Sigmoid colon (tissue), 7 donors: ENCODE data around the gene NHP2. TPM values are rescaled to one million over a fixed set of nuclear protein-coding genes. Genes with fewer than 3 reads are reported as not detected.

Experiments
- DNase-seq: peaks from one replicate; pipeline ENCODE4 v3.0.0-alpha.2; 2019
- H3K27ac ChIP-seq, 4 donors: fragments of 200-600 bp; sonication (generic); one replicate each; pipeline ENCODE4 v1.5.1; 2016 to 2019; ENCODE audit warnings: mild to moderate bottlenecking in 1 of 4
- H3K27me3 ChIP-seq, 3 donors: fragments of 200-600 bp; sonication (generic); one replicate each; pipeline ENCODE4 v1.5.1; 2019; ENCODE audit warnings: mild to moderate bottlenecking in 1 of 3
- H3K36me3 ChIP-seq, 4 donors: fragments of 200-600 bp; sonication (generic); one replicate each; pipeline ENCODE4 v1.5.1; 2016 to 2019
- H3K4me1 ChIP-seq, 4 donors: fragments of 200-600 bp; sonication (generic); one replicate each; pipeline ENCODE4 v1.5.1; 2017 to 2019
- H3K4me3 ChIP-seq, 4 donors: fragments of 200-600 bp; sonication (generic); one replicate each; pipeline ENCODE4 v1.5.1; 2017 to 2019; ENCODE audit warnings: mild to moderate bottlenecking in 2 of 4, moderate library complexity in 1 of 4
- H3K9me3 ChIP-seq, 4 donors: fragments of 200-600 bp in 3 of 4; sonication (generic) in 3 of 4; one replicate each; pipeline versions ENCODE4 v1.5.1 to v1.6.1; 2013 to 2019
- EP300 ChIP-seq, 4 donors: sonication (generic); formaldehyde crosslinking; IDR thresholded peaks; one replicate each; pipeline ENCODE4 v1.6.1; 2017; ENCODE audit warnings: antibody characterized with exemption in 4 of 4
- POLR2A ChIP-seq, 2 donors: fragments of 450-650 bp; IDR thresholded peaks; one replicate each; pipeline ENCODE4 v1.6.1; 2016; ENCODE audit warnings: antibody characterized with exemption in 2 of 2, mild to moderate bottlenecking in 2 of 2, moderate library complexity in 2 of 2
- POLR2AphosphoS5 ChIP-seq, 4 donors: sonication (generic); formaldehyde crosslinking; IDR thresholded peaks; one replicate each; pipeline ENCODE4 v1.6.1; 2017; ENCODE audit warnings: antibody characterized with exemption in 4 of 4
- WGBS, 2 donors: extraction: QIAGEN DNeasy Blood & Tissue Kit; methylation state at CpG; one replicate each; pipeline ENCODE4 v1.1.7; 2013; 5-methylcytosine and 5-hydroxymethylcytosine counted together
- intact Hi-C: fragments of 100-400 bp; cut with DNase I; formaldehyde crosslinking; loops from one replicate; pipeline ENCODE4 v1.15.1; 2023
- polyA plus RNA-seq, 3 donors: library from polyadenylated mRNA; stranded (reverse); fragments of 200-250 nt; gene quantifications; one replicate each; pipeline ENCODE4 v1.2.3, GENCODE V29; 2013
- total RNA-seq, 4 donors: library from RNA; depleted of rRNA; stranded (reverse); fragments of >200 nt; gene quantifications; one replicate each; pipeline ENCODE4 v1.1.0, GENCODE V29; 2016
- TF ChIP-seq, protein P1 (sequence below), 4 experiments: fragments of 450-650 bp in 3 of 4; fragments of 200-600 bp in 1 of 4; IDR thresholded peaks; one replicate each; pipeline ENCODE4 v1.5.1; 2016 to 2019; ENCODE audit warnings: antibody characterized with exemption in 4 of 4, mild to moderate bottlenecking in 3 of 4, moderate library complexity in 2 of 4
- donor health status: healthy with polysubstance abuse.
- donor health status: Bipolar disorder and iron deficiency.
- donor health status: healthy.

The NHP2 gene
- total and polyA plus RNA-seq, 7 donors = 77.8 to 231 (median 165) TPM

DNA sequence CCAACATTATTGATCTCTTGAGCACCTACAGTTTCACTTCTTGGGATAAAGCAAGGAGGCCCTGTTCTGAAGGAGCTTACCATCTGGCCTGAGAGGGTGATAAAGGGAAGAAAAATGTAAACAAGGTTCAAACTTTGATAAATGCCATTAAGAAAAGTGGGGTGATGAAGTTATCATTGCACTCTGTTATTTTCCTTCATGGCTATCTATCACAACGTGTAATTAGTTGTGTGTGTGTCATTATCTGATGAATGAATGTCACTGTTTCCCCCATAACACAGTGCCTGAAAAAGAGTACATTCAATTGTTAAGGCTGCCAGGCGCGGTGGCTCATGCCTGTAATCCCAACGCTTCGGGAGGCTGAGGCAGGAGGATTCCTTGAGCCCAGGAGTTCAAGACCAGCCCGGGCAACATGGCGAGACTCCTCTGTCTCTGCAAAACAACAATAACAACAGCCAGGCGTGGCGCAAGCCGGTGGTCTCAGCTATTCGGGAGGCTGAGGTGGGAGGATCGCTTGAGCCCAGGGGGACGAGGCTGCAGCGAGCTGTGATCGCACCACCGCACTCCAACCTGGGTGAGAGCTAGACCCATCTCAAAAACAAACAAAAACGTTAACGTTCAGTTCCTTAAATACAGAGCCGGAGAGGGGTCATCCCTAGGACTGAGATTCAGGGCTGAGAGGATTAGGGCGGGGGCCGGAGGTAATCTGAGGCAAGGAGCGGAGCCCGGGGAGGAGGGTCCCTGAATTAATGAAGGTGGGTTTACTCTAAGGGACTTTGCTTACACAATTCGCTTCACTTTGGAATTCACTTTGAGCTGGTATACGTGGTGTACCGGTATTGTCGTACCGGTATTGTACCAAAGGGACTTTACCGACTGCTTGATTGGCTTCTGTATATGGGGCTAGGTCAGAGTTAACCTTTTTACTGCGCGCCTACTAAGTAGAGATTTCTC is 917 bp downstream of the NHP2 start:
- no peaks in the 10 kb centered on the region for H3K9me3 ChIP-seq
- H3K36me3 ChIP-seq = peaks cover 14 to 39% (median 21%) of the 10 kb centered on the region in 4 donors
- intact Hi-C loops = loop anchor here (2.0 to 5.0 kb wide), 2 partner anchors 22 to 55 kb away; partner anchors contain the start of gene RMND5B
- no peak for DNase-seq
- H3K27me3 ChIP-seq = no peaks in the 10 kb centered on the region
- peak overlapping the region; percentile 70 to 82 (median 80) for H3K27ac ChIP-seq
- peak overlapping the region; percentile 56 to 88 (median 72) for H3K4me3 ChIP-seq
- TF ChIP-seq POLR2AphosphoS5 (IDR thresholded peaks at IDR 0.05) (no peak), EP300 (IDR thresholded peaks at IDR 0.05) (no peak), POLR2A (IDR thresholded peaks at IDR 0.05) (no peak)
- TF ChIP-seq, protein P1, sequence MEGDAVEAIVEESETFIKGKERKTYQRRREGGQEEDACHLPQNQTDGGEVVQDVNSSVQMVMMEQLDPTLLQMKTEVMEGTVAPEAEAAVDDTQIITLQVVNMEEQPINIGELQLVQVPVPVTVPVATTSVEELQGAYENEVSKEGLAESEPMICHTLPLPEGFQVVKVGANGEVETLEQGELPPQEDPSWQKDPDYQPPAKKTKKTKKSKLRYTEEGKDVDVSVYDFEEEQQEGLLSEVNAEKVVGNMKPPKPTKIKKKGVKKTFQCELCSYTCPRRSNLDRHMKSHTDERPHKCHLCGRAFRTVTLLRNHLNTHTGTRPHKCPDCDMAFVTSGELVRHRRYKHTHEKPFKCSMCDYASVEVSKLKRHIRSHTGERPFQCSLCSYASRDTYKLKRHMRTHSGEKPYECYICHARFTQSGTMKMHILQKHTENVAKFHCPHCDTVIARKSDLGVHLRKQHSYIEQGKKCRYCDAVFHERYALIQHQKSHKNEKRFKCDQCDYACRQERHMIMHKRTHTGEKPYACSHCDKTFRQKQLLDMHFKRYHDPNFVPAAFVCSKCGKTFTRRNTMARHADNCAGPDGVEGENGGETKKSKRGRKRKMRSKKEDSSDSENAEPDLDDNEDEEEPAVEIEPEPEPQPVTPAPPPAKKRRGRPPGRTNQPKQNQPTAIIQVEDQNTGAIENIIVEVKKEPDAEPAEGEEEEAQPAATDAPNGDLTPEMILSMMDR (IDR thresholded peaks at IDR 0.05) = no peak
- H3K4me1 ChIP-seq = peaks cover 0 to 28% (median 18%) of the 10 kb centered on the region in 4 donors
- 39 to 52% methylated on average over 31 of the region's 31 CpGs for WGBS, 2 donors

DNA sequence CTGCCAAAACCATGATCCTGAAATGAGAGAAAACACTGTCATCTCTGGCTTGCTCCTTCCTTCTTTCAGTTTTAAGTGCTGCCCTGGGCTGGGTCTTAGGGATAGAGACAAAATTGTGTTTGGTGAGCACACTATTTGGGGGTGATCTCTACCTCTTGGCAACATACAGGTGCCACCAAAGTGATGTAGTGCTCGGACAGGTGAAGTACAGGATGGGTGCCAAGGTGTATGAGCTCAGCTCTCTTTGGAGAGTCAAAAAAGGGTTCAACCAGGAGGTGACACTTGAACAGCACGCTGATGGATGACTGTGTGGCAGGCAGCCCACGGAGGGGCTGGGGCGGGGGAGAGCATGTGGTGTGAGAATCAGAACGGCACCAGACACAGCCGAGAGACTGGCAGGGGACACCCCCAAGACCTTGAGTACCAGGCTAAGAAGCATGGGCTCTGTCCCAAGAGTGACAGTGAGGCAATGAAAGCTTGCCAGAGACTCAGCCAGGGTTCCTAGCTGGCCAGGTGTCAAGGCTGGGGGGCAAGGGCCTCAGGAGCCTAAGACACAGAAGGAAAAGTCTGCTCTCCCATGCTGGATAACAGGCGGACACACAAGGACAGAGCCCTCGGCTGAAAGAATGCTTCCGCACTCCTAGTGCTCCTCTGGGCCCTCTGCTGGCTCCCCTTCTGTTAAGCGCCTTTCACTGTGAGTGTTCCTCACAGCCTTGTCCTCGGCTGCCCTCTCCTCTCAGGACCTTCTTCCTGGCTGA is 2.5 kb downstream of the NHP2 start:
- peak overlapping the region in 1 of 4 donors; percentile 5 for H3K27ac ChIP-seq

DNA sequence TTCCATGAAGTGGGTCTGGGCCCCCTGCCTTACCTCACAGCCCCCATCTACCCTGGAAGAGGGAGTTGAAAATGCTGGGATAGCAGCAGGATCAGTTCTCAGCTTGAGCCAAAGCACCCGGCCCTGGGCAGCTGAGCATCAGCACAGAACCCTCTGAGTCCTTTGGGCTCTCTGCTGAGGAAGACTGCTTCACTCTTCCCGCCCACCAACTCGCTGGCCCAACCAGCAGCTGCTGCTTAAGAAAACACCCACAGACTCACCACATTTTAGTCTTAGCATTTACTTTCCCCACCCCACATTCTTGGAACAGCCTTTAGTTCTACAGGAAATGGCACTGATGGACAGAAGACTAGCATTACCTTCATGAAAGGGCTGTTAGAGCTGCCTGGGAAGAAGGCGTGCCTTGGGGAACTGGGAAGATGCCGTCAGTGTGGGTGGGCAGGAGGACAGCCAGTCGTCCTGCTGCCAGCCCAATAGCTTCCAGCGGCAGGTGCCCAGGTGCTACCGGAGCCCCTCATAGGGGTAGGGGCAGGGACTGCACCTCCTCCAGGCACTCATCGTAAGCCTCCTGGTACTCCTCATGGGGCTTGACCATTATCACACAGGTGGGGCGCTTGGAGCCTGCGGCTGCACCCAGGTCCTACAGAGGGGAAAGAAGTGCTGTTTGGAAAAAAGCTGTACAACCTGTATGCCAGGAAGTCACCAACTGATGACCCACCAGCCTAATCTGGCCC is 4.3 kb downstream of the NHP2 start:
- H3K36me3 ChIP-seq = peaks cover 34 to 73% (median 42%) of the 10 kb centered on the region in 4 donors
- no peak for TF ChIP-seq POLR2A (IDR thresholded peaks at IDR 0.05)
- 81 to 82% methylated on average over 11 of the region's 11 CpGs for WGBS, 2 donors

More for the DNA sequence above, 2.5 kb downstream of the NHP2 start:
- intact Hi-C loops = loop anchor here (5.0 kb wide), 1 partner anchor 56 kb away; no protein-coding TSS in a partner anchor
- Histone ChIP-seq H3K9me3 (no peaks in the 10 kb centered on the region), H3K4me3 (no peak overlapping the region), H3K27me3 (no peaks in the 10 kb centered on the region), H3K36me3 (peaks cover 28 to 55% (median 36%) of the 10 kb centered on the region in 4 donors), H3K4me1 (peaks cover 0 to 28% (median 18%) of the 10 kb centered on the region in 4 donors)
- 82 to 86% methylated on average over 11 of the region's 11 CpGs for WGBS, 2 donors
- TF ChIP-seq POLR2AphosphoS5 (IDR thresholded peaks at IDR 0.05) (peak in 1 of 4 donors; percentile 18), POLR2A (IDR thresholded peaks at IDR 0.05) (no peak)
- DNase-seq = no peak

DNA sequence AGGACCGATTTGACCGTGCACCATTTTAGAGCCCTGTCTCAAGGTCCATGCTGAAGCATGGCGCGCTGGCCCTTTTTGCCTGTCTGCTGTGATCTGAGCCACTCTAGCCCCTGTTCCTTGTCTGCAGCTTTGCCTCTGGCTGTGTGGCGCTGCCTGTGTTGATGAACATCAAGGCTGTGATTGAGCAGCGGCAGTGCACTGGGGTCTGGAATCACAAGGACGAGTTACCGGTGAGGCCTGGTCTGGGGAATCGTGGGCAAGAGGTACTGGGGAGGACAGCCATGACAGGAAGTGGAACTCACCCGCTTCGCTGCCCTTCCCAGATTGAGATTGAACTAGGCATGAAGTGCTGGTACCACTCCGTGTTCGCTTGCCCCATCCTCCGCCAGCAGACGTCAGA is 6.3 kb downstream of the NHP2 start:
- no peaks in the 10 kb centered on the region for H3K27me3 ChIP-seq
- intact Hi-C loops = no loop called here
- H3K4me3 ChIP-seq = no peak overlapping the region
- WGBS, 2 donors = 91 to 93% methylated on average over 15 of the region's 15 CpGs
- peaks cover 50 to 92% (median 57%) of the 10 kb centered on the region in 4 donors for H3K36me3 ChIP-seq
- TF ChIP-seq POLR2AphosphoS5 (IDR thresholded peaks at IDR 0.05) (no peak), EP300 (IDR thresholded peaks at IDR 0.05) (no peak), POLR2A (IDR thresholded peaks at IDR 0.05) (no peak)
- TF ChIP-seq, protein P1 (IDR thresholded peaks at IDR 0.05) = no peak
- DNase-seq = no peak
- H3K9me3 ChIP-seq = no peaks in the 10 kb centered on the region
- H3K27ac ChIP-seq = no peak overlapping the region
- H3K4me1 ChIP-seq = peaks cover 0 to 31% (median 7%) of the 10 kb centered on the region in 4 donors

More for the DNA sequence above, 4.3 kb downstream of the NHP2 start:
- peaks cover 0 to 26% (median 17%) of the 10 kb centered on the region in 4 donors for H3K4me1 ChIP-seq
- no peak for DNase-seq
- no peak overlapping the region for H3K27ac ChIP-seq
- no peaks in the 10 kb centered on the region for H3K27me3 ChIP-seq
- intact Hi-C loops = no loop called here
- H3K4me3 ChIP-seq = no peak overlapping the region
- H3K9me3 ChIP-seq = no peaks in the 10 kb centered on the region
